Ecto neural progenitor cell (in vitro differentiated cells): ENCODE data around the gene AKAP12.

Experiments
- DNase-seq: peaks from one replicate; pipeline ENCODE4 v3.0.0-alpha.2; 2018; ENCODE audit warnings: low spot score

The AKAP12 gene

DNA sequence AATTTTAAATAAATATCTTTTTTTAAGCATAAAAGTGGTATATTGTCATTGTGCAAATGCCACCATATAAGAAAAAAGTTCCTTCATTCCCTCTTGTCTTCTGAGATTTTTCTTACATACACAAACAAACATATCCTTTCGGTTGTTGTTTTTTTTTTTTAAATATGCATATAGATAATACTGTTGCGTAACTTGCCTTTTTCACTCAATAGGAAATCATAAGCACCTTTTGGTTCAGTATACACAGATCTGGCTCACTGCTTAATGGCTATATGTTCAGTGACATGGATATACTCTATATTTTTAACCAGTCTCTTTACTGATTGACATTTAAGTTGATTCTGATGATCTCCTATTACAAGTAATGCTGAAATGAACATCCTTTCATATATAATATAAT lies 40.1 kb downstream of the AKAP12 start:
- DNase-seq: no peak

DNA sequence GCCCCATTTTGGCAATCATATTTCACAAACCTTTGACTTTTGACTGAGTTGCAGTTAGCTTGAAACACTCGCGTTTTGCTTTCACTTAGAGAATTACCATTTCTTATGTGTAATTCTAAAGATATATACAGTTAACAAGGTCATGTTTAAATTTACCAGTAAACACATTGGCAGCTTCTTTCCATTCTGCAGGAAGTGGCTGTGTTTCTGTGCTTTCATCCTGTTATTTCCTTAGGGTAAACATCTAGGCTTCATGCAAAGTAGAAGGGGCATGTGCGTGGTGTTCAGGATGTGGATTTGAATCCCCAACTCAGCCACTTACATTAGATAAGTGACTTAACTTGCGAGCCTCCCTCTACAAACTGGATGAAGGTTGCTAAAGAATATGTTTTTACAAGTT lies 41.1 kb downstream of the AKAP12 start:
- DNase-seq: no peak

DNA sequence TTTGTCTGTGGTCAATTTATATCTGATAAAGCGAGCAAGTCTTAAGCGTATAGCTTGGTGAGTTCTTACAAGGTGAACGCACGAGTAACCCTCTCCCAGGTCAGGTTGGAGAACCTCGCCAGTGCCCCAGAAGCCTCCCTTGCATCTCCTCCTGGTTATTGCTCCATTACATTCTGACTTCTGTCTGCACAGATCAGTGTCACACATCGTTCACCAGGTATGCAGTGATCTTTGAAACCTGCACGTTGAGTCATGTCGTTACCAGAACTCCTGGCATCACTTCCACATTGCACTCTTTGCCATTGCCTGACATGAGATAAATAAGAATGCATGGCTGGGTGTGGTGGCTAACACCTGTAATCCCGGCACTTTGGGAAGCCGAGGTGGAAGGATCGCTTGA lies 44.2 kb downstream of the AKAP12 start:
- DNase-seq: no peak

DNA sequence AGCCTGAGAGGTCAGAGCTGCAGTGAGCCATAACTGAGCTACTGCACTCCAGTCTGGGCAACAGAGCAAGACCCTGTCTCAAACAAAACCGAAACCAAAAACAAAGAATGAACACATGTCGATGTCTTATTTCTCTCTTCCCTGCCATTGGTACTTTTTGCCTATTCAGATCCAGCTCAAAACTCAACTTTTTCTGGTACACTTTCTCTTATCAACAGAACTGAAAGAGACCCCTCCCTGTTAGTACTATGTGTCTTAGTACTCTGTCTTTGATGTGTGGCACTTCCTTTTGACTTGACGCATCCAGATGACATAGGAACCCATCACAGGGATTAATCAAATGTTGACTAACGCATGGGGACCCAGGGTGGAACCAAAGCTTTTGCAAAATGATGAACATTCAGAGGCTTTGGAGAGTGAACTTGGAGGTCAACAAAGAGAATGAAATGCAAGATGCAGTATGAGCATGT lies 44.8 kb downstream of the AKAP12 start:
- no peak for DNase-seq

DNA sequence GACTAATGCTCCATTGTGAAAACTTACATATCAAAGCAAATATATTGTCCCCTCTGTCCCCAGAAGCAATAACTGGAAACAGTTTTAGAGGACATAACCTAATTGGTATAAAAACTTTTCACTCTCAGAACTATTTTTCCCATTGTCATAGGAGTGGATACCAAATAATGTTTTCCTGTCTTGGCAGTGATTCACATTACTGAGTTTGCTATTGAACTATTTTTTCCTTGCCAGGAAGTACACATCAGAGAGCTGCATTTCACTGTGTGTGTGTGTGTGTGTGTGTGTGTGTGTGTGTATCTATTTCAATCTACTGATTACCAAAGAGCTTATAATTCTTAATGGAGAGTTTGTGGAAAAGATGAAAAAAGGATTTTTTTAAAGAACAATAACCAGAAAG lies 45.4 kb downstream of the AKAP12 start:
- DNase-seq: no peak

DNA sequence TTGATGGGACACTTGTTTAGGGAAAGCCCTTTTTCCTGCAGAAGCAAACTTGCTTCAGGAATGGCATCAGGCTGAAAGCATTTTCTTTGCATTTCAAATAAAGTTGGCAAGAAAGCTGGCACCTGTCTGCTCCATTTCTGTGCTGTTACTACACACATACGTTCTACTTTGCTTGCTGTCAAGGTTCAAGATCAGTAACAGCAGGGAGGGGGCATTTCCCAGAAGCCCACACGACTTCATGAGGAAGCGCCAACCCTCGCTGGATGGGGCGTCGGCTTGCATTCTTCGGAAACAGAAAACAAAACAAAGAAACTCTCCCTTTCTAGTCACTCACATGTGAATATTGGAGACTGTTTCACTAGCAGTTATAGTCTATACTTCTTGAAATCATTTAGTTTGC lies 46.4 kb downstream of the AKAP12 start:
- no peak for DNase-seq

DNA sequence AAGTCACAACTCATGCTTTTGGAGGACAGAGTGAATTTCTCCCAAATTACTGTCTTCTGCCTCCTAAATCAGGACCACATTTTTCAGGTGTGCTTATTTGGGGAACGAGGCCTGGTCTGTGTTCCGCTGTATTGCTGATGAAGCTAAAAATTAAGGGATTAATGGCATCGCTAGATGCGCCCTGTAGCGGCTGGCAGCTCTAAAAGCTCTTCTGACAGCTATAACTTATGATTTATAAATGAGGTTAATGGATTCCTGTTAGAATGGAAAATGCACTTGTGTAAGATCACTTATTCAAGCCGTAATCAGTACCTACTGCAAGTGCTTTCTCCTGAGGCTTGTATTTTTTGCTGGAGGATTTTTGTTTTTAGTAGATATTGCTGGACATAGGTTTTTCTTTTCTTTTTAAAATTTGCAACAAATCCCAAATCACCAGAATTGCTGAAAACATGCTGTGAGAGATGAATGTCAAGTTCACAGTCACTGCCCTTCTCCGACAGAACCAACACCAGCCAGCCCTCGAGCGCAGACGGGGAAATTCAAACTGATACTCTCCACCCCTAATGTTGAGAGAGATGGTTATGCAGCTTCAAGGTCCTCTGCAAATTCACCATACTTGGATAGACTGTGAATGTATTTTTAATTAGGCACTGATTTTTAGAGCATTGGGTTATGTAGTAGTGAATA lies 49.1 kb downstream of the AKAP12 start:
- no peak for DNase-seq

DNA sequence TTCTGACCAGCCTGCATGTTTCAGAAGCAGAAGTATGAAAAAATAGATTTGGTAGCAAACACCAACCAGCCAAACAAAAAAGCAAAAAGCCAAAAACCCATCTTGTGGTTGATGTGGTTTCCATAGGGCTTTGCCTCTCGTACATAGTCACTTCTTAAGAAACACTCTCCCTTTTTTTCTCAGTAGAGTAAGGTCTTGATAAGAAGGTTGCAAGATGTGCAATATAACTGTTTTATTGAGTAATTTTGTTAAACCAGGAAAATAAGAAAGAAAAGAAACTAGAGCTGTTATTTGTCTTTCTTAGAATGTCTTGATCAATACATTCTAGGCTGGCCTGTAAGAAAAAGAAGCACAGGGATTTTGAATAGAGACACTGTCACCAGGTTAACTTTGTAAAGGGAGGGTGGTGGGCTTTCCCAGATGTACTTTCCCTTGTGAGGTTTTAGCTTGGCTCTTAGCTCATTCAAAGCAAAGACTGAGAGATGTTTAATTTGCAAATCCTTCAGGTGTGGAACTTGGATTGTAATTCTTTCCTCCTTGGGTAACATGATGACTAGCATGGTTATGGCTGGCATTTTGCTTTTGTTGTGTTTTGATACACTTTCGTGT lies 49.7 kb downstream of the AKAP12 start:
- no peak for DNase-seq

DNA sequence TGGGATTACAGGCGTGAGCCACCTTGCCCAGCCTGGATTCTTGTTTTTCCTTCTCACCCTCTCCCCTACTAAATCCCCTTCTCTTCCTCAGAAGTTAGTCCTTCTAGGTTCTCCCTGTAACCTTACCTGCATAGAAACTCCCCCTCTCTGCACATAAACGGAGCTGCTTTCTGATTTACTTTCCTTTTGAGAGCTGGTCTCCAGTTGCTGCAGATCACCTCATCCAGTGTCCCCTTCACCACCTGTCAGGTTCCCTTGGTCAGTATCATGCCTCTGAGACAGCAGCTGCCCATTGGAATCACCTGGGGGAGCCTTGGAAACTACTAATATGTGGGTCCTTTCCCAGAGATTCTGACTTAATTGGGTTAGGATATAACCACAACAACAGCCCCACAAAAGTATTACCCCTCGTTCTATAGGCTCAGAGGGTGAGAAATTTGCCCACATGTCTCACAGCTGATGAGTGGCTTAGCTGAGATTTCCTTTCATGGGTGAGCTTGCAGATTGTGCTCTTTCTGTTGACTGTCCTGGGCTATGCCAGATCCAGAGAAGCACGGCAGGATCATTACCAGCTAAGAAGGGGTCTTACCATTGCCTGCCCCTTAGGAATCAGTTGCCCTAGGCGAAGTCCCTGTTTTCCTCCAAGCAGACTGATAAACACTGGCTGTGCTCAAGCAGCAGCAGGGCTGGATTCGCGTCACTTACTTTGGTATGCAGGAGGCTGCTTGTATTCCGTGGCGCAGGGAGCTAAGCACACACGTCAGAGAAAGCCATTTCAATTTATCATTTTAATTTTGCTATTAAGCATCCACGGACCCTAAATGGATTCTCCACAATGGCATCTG lies 51.3 kb downstream of the AKAP12 start:
- no peak for DNase-seq

DNA sequence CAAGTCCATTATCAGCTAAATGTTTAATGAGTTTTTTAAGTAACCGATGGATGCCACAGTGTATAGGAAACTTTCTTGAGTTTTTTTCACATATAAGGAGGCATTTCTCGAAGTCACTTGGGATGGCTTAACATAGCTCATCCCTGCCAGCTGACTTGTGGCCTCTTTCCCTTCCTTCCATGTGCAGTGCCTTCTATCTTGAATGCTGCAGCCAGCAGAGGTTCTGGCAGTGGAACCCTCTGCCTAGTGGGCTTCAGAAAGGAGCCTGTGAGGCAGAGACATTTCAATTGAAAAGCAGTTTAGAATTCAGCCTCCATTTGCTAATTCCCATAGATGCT lies 51.9 kb downstream of the AKAP12 start:
- DNase-seq: no peak

DNA sequence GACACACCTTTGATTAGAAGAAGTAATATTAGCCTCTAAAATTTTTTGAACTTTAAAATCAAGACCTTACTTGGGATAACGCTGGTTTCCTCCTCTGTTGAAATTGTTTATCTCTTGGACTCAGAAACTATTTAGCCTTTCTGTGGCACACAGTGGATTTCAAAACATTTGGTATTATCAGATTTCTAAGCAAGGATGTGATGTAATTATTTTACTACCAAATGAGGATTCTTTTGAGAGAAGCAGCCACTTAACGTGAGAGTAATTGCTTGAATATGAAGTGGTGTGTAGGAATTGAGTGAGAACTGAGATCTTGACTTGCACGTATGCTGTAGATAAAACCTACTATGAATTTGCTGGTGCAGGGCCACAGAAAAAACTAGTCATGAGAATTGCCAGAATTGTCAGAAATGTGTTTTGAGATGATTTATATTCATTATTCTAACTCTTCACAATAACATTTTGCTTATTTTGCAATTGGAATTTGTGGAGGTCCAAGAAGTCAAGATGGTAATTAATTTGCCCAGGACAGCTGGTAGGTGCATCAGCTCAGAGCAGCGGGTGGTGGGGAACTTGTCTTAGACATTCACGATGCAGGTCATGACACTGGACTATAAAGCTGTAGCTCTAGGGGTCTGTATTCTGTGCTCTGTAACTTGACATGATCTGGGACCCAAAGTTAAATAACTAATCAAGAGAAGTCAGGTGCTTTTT lies 53.4 kb downstream of the AKAP12 start:
- no peak for DNase-seq

DNA sequence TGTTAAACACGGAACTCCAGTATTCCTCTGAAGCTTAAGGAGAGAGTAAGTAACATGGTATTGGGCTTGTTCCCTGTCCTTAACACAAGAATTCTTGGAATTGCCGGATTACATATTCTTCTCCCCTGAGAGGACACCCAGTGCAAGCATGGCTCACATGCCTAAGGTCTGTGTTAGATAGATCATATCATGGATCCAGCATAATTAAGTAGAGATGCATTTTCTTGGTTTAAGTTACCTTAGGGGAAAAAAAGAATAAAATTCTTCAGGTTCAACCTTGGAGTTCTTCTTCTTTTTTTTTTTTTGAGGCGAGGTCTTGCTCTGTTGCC lies 53.9 kb downstream of the AKAP12 start:
- DNase-seq: no peak

DNA sequence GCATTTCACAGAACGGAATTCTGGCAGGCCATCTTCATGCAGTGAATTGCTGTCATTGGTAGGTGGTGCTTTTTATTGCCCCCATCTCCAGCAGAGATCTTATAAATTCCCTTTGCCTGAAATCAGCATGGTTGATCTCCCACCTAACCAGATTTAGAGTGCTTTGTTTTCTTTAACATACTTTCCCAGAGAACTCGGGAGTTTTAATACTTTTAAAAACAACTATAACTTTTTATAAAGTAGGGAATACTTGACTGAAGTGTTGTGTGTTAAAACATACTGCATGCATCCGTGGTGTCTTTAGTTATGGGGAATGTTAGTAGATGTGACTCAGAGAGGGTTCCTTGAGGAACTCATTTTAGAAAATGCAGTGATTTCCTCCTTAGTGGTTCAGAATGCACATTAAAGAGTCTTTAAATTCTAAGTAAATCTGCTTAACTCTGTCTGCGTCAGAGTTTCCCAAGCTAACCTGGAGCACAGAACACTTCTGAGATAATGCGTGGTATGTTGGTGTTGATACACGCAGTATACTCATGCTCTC lies 54.9 kb downstream of the AKAP12 start:
- no peak for DNase-seq

DNA sequence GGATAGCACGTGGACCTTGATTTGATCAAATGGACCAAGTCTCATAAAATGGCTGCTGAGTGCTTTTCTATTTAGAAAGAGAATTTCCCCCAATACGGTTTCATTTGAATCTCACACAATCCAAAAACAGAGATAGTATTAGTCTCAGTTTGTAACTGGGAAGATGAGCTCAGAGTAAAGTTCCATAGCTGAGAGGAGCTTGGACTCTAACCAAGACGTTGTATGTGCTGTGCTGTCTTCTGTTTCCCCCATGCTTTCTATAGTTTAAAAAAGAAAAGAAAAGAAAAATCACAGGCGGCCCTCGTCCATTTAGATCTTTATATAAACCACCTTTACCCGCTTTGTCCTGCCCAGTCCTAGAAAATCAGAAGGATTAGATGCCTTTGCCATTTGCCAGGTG lies 58.1 kb downstream of the AKAP12 start:
- DNase-seq: no peak

DNA sequence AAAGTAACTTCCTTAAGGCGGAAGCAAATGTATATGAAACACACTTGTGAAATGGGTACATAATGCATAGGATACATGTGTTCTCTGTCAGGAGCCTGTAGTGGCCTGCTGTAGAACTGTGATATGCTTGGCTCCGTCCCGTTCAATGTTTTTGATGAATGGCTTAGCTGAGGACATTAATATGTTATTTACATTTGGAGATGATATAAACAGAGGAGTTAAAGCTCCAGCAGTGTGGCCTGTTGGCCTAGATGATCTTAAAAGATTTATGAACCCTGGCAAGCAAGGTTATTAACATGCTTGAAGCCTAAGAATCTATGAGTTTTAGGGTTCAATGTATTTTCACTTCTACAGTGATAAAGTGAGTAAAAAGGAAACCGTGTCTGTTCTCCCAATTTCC lies 59.2 kb downstream of the AKAP12 start:
- no peak for DNase-seq

DNA sequence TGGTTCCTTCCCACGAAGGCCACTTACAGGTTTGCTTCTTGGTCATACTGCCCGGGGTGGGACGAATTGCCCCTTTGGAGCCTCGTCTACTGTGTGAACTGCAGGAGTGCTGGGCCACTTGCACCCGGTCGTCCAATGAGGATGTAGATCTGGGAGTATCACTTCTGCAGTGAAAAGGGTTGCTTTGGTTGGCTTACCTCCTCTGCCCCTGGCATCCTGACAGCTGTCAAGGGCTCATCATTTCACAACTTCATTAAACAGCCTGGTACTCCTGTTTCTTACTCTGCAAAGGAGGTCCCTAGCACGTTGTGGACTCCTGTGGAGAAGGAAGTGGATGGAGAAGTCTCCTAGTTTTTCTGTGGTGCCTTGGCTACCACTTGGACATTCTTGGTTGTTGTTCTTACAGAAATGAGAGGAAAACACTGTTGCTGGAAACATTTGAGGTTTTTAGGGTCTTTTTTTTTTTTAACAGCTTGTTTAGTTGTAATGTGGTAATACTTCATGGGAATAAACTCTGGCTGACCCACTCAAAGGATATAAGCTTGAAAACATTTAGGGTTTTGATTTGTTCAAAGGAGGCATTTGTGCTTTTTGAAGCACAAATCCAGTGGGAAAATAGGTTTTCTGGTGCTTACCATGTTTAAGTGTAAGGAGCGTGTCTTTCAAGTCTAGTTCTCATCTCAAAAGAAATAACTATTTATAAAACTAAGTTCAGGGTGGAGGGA lies 60.7 kb downstream of the AKAP12 start:
- no peak for DNase-seq

DNA sequence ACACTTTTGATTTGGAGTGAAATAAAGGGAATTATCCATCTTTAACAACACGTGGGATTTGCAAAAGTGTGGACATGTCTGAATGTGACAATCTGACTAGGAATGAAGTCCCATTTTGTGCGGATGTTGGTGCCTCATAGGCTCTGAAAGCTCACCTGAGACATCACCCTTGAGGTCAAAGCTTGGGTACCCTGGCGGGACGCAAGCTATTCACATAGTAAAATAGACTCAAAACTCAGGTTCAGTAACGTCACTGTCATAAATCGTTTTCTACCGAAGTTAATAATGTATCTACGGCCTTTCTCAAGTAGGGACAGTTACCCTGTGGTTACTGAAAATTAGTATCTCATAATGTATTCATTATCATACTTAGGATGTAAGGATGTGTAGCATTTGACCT lies 61.8 kb downstream of the AKAP12 start:
- no peak for DNase-seq

DNA sequence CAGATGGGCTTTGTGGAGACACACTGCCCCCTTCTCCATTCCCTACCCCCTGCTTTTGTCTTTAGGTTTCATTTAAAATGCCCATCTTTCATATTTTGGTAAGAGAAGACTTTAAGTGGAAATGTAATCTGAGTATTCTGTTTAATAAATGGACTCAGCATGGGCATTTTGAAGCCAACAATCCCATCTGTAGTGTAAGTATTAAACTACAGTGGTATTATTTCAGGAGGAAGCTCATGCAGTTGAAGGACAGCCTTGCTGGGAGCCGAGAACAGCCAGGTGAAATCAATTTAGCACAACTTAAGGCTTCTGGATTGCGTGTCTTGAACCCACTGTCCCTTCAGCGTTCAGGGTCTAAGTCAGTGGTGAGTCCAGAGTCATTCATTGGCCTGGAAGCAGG lies 63.5 kb downstream of the AKAP12 start:
- no peak for DNase-seq

DNA sequence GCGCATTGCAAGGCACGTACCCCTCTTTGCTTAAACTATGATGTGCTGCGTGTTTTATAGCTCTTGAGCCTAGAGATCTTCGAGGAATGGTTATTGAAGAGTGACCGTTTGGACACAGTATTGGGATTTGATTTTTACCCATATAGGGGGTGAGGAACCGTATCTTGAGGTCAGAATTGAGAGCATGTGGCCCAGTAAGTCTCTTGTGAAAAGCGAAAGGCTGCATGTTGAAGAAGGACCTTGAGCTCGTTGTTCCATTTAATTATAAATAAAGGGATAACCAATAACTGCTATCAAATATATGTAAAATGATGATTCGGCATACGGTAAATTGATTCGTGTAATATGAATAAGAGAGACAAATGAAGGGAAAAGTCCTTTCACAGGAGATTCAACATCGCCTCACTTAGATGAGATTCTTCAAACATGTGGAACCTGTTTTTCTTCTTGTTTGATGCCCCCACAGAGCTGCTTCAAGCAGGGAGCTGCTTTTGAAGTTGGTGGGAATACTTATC lies 66.6 kb downstream of the AKAP12 start:
- no peak for DNase-seq

DNA sequence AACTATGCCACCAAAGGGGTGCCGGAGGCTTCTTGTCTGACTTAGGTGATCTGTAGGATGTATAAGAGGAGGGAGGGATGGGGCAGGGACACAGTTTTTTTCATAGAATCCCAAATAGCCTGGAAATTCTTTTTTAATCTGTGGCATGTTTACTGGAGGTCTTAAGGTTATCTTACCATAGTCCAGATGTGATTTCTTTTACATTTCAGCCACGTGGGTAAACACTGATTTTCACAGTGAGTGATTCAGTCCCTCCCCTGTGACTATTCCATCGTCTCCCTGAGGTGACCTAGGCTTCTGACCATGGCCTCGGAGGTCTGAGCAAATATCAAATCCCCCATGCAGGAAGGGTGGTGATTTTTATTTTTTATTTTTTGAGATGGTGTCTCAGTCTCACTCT lies 67.7 kb downstream of the AKAP12 start:
- DNase-seq: no peak

DNA sequence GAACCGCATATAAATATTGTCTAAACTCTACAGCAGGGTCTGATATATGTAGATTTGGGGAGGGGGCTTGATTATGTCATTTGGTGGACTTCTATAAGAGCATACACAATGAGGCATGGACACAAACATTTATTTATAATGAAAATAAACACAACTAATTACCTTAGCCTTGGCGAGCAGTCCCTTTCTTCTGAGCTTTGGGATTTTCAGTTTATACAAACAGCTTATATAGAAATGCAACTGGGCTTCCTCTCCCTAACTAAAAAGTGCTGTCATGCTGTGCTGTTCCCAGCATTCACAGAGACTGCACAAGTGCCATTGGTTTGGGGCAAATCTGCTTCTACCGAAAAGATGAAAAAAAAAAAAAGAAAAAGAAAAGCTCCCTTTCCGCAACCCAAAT lies 69.9 kb downstream of the AKAP12 start:
- DNase-seq: no peak

DNA sequence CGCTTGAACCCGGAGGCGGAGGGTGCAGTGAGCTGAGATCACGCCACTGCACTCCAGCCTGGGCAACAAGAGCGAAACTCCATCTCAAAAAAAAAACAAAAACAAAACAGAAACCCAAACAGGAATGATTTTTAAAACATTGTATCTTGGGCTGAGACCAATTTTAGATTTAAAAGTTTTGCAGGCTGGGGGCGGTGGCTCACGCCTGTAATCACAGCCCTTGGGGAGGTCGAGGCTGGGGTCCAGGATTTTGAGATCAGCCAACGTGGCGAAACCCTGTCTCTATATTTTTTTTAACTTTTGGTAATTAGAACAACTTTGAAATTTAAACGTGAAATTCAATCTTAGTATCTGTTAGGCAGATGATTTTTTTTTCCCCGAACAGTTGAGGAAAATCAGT lies 70.5 kb downstream of the AKAP12 start:
- no peak for DNase-seq
